Common myeloid progenitor, CD34-positive (primary cell): ENCODE results near the gene FLT1.

Source experiments
- CTCF ChIA-PET: fragments of 350-600 bp; sonication (Branson Sonifier 250); formaldehyde crosslinking; loops from one replicate; lab custom pipeline; 2021; ENCODE audit warnings: antibody characterized with exemption; lab: Charles Lee
- POLR2A ChIA-PET: fragments of 350-600 bp; sonication (Branson Sonifier 250); formaldehyde crosslinking; loops from one replicate; lab custom pipeline; 2021; ENCODE audit warnings: antibody characterized with exemption; lab: Charles Lee
- DNase-seq, 3 donors: peaks; one replicate each; pipeline versions ENCODE4 v3.0.0 to v3.0.0-alpha.2; 2013
- H3K27ac ChIP-seq, 2 experiments: 1 replicate in 1 of 2; 2 replicates in 1 of 2; pipeline ENCODE4 v1.7.0; 2013; ENCODE audit warnings: inconsistent platforms in 2 of 2, low read length in 2 of 2, mild to moderate bottlenecking in 2 of 2, low read depth in 1 of 2, moderate library complexity in 1 of 2; ENCODE audit not compliant: severe bottlenecking in 2 of 2, insufficient read depth in 1 of 2, poor library complexity in 1 of 2
- H3K27me3 ChIP-seq, 5 experiments: replicated peaks in 2 of 5; 1 replicate in 3 of 5; 2 replicates in 2 of 5; pipeline versions ENCODE4 v1.6.1 to v1.7.0; 2013; ENCODE audit warnings: low read length in 4 of 5, mild to moderate bottlenecking in 2 of 5, moderate library complexity in 2 of 5, inconsistent platforms in 1 of 5; ENCODE audit not compliant: insufficient read depth in 5 of 5, control insufficient read depth in 4 of 5
- H3K36me3 ChIP-seq, 4 experiments: 1 replicate in 2 of 4; 2 replicates in 2 of 4; pipeline versions ENCODE4 v1.6.1 to v1.7.0; 2013; ENCODE audit warnings: low read length in 3 of 4, control low read depth in 1 of 4, mild to moderate bottlenecking in 1 of 4; ENCODE audit not compliant: control insufficient read depth in 4 of 4, insufficient read depth in 4 of 4
- H3K4me1 ChIP-seq, 4 experiments: 1 replicate in 3 of 4; 2 replicates in 1 of 4; pipeline versions ENCODE4 v1.6.1 to v1.7.1; 2013; ENCODE audit warnings: low read length in 3 of 4, mild to moderate bottlenecking in 3 of 4, control low read depth in 1 of 4, inconsistent platforms in 1 of 4, moderate library complexity in 1 of 4; ENCODE audit not compliant: control insufficient read depth in 4 of 4, insufficient read depth in 4 of 4; ENCODE audit errors: control extremely low read depth in 1 of 4
- H3K4me3 ChIP-seq, 7 experiments: 1 replicate in 4 of 7; 2 replicates in 3 of 7; pipeline versions ENCODE4 v1.5.1 to v1.7.0; 2013; ENCODE audit warnings: mild to moderate bottlenecking in 7 of 7, low read length in 6 of 7, moderate library complexity in 6 of 7, inconsistent platforms in 2 of 7, low read depth in 2 of 7, control low read depth in 1 of 7; ENCODE audit not compliant: insufficient read depth in 4 of 7, control insufficient read depth in 1 of 7; ENCODE audit errors: extremely low read depth in 1 of 7
- H3K9me3 ChIP-seq, 5 experiments: 1 replicate in 4 of 5; 2 replicates in 1 of 5; pipeline versions ENCODE4 v1.6.1 to v1.7.1; 2013; ENCODE audit warnings: low read length in 4 of 5, mild to moderate bottlenecking in 2 of 5, inconsistent platforms in 1 of 5, low read depth in 1 of 5, moderate library complexity in 1 of 5; ENCODE audit not compliant: control insufficient read depth in 4 of 5, insufficient read depth in 2 of 5; ENCODE audit errors: control extremely low read depth in 1 of 5
- WGBS: methylation state at CpG from one replicate; pipeline ENCODE4 v1.1.5; 2013; ENCODE audit not compliant: insufficient coverage; 5-methylcytosine and 5-hydroxymethylcytosine counted together

FLT1 gene

GRCh38 chr13:28510542-28510941 is 15.6 kb upstream of the FLT1 start:
- 100% methylated on average over 1 of the region's 1 CpG for WGBS
- no peak for DNase-seq
- ChIA-PET POLR2A (no interaction called here), CTCF (interaction anchor here (1.0 kb wide), 1 partner anchor 62 kb away, joined by 4 read pairs; no protein-coding TSS in a partner anchor)
- H3K27me3 ChIP-seq, result no peaks in the 10 kb centered on the region
- no peaks in the 10 kb centered on the region for H3K9me3 ChIP-seq
- no peaks in the 10 kb centered on the region for H3K36me3 ChIP-seq
- H3K4me3 ChIP-seq, result no peak overlapping the region
- peaks cover 3 to 14% (median 5%) of the 10 kb centered on the region in 4 experiments for H3K4me1 ChIP-seq
- H3K27ac ChIP-seq, result no peak overlapping the region

- no peaks in the 10 kb centered on the region for H3K36me3 ChIP-seq
- H3K4me3 ChIP-seq, result no peak overlapping the region
- ChIA-PET POLR2A (no interaction called here), CTCF (no interaction called here)
- no peaks in the 10 kb centered on the region for H3K27me3 ChIP-seq
- H3K9me3 ChIP-seq, result no peaks in the 10 kb centered on the region
- peaks cover 8 to 19% (median 10%) of the 10 kb centered on the region in 4 experiments for H3K4me1 ChIP-seq
- DNase-seq, result no peak
- no peak overlapping the region for H3K27ac ChIP-seq
Measured at GRCh38 chr13:28510066-28510465, 15.1 kb upstream of the FLT1 start.

- POLR2A ChIA-PET, result interaction anchor here (1.1 kb wide), 1 partner anchor 97 kb away, joined by 3 read pairs; no protein-coding TSS in a partner anchor
- peak in 2 of 3 donors; percentile 70 to 77 for DNase-seq
- peaks cover 8 to 24% (median 13%) of the 10 kb centered on the region in 4 experiments for H3K4me1 ChIP-seq
- H3K27me3 ChIP-seq, result no peaks in the 10 kb centered on the region
- H3K36me3 ChIP-seq, result no peaks in the 10 kb centered on the region
- H3K27ac ChIP-seq, result no peak overlapping the region
- no peaks in the 10 kb centered on the region for H3K9me3 ChIP-seq
- WGBS, result 3% methylated on average over 6 of the region's 7 CpGs
- CTCF ChIA-PET, result interaction anchor here (1.3 to 4.1 kb wide), 7 partner anchors 8 to 184 kb away, joined by 3 to 16 read pairs (median 5); partner anchors contain the start of gene FLT1
- peak overlapping the region in 2 of 7 experiments; percentile 25 to 37 for H3K4me3 ChIP-seq
Measured at GRCh38 chr13:28505543-28506135, 10.7 kb upstream of the FLT1 start.

- 99% methylated on average over 6 of the region's 6 CpGs for WGBS
- Histone ChIP-seq H3K27me3 (no peaks in the 10 kb centered on the region), H3K27ac (no peak overlapping the region), H3K4me3 (no peak overlapping the region), H3K4me1 (peaks cover 8 to 24% (median 14%) of the 10 kb centered on the region in 4 experiments), H3K9me3 (no peaks in the 10 kb centered on the region), H3K36me3 (no peaks in the 10 kb centered on the region)
- CTCF ChIA-PET, result interaction anchor here (2.2 to 4.1 kb wide), 2 partner anchors 26 to 31 kb away, joined by 8 to 16 read pairs; no protein-coding TSS in a partner anchor
- DNase-seq, result no peak
- POLR2A ChIA-PET, result no interaction called here
Measured at GRCh38 chr13:28503182-28503967, 8.4 kb upstream of the FLT1 start.

GRCh38 chr13:28501547-28501946 is 6.6 kb upstream of the FLT1 start:
- Histone ChIP-seq H3K27ac (no peak overlapping the region), H3K4me1 (peaks cover 17 to 33% (median 30%) of the 10 kb centered on the region in 4 experiments), H3K4me3 (no peak overlapping the region), H3K9me3 (no peaks in the 10 kb centered on the region), H3K27me3 (peaks cover 0 to 3% (median under 1%) of the 10 kb centered on the region in 5 experiments), H3K36me3 (no peaks in the 10 kb centered on the region)
- DNase-seq, result no peak
- 92% methylated on average over 5 of the region's 6 CpGs for WGBS
- ChIA-PET CTCF (no interaction called here), POLR2A (no interaction called here)

GRCh38 chr13:28499609-28500008 is 4.7 kb upstream of the FLT1 start:
- ChIA-PET POLR2A (no interaction called here), CTCF (no interaction called here)
- Histone ChIP-seq H3K4me1 (peaks cover 9 to 39% (median 34%) of the 10 kb centered on the region in 4 experiments), H3K27ac (no peak overlapping the region), H3K4me3 (no peak overlapping the region), H3K36me3 (no peaks in the 10 kb centered on the region), H3K27me3 (peaks cover 0 to 22% (median 6%) of the 10 kb centered on the region in 5 experiments), H3K9me3 (no peaks in the 10 kb centered on the region)
- DNase-seq, result no peak
- 98% methylated on average over 5 of the region's 5 CpGs for WGBS
